ENCODE measurements around the gene ACER2. TPM values are rescaled to one million over a fixed set of nuclear protein-coding genes. Genes with fewer than 3 reads are reported as not detected.

ACER2 gene
- total and polyA plus RNA-seq, 10 of the 15 experiments (the other 5 are each of a cell fraction or from before 2014, with no cell fraction given): 0.07 to 3.1 (median 2.2) TPM

- TF ChIP-seq BCL11A (IDR thresholded peaks at IDR 0.05; ENCODE audit: low read depth, low read length) (no peak), CBX3 (IDR thresholded peaks at IDR 0.05; ENCODE audit: borderline replicate concordance, low read depth) (no peak), PML (IDR thresholded peaks at IDR 0.05; ENCODE audit: low read length) (0 out of 2 replicates have a peak, but pooled peaks have one; percentile 34), CHD4 (IDR thresholded peaks at IDR 0.05) (no peak), USF1 (IDR thresholded peaks at IDR 0.05; ENCODE audit: borderline replicate concordance, extremely low read length, insufficient read depth, low read depth, low read length) (no peak), KAT2A (conservative IDR thresholded peaks at IDR 0.05; ENCODE audit: control insufficient read depth, low read depth, low read length) (no peak), SKIL (IDR thresholded peaks at IDR 0.05; ENCODE audit: low read depth, poor library complexity, severe bottlenecking) (no peak), MEF2B (IDR thresholded peaks at IDR 0.05; ENCODE audit: partially characterized antibody, poor library complexity, severe bottlenecking) (peak; percentile 22), BHLHE40 (IDR thresholded peaks at IDR 0.05; ENCODE audit: borderline replicate concordance in 1 of 2, low read depth in 2 of 2, low read length in 1 of 2) (peak; percentile 59 to 66; a peak in 2 of 4 replicates), IRF5 (IDR thresholded peaks at IDR 0.05; ENCODE audit: borderline replicate concordance) (no peak), TCF7 (IDR thresholded peaks at IDR 0.05; ENCODE audit: borderline replicate concordance) (no peak), FOS (IDR thresholded peaks at IDR 0.05; ENCODE audit: borderline replicate concordance, extremely low read depth, insufficient read length) (no peak), POLR2AphosphoS2 (IDR thresholded peaks at IDR 0.05; ENCODE audit: low read depth, low read length) (no peak), SRF (IDR thresholded peaks at IDR 0.05; ENCODE audit: low read depth in 2 of 2, low read length in 2 of 2) (no peak), ASH2L (IDR thresholded peaks at IDR 0.05; ENCODE audit: borderline replicate concordance, low read depth) (peak; percentile 69; the same call in 1 of the 2 replicates), CHD1 (IDR thresholded peaks at IDR 0.05; ENCODE audit: low read depth, low read length) (no peak), NR2F1 (conservative IDR thresholded peaks at IDR 0.05) (no peak), ZNF384 (IDR thresholded peaks at IDR 0.05; ENCODE audit: borderline replicate concordance, low read depth, low read length) (no peak), HDGF (IDR thresholded peaks at IDR 0.05) (no peak), NFIC (IDR thresholded peaks at IDR 0.05; ENCODE audit: low read depth, low read length) (peak; percentile 69), CHD2 (IDR thresholded peaks at IDR 0.05; ENCODE audit: borderline replicate concordance, low read depth, low read length) (0 out of 2 replicates have a peak, but pooled peaks have one; percentile 16), POU2F2 (IDR thresholded peaks at IDR 0.05; ENCODE audit: borderline replicate concordance, low read depth, low read length) (no peak), ZNF217 (IDR thresholded peaks at IDR 0.05) (no peak), ZNF622 (IDR thresholded peaks at IDR 0.05) (no peak), DPF2 (IDR thresholded peaks at IDR 0.05) (peak; percentile 63; the same call in 1 of the 2 replicates), CREM (IDR thresholded peaks at IDR 0.05; ENCODE audit: low read depth) (peak; percentile 52; the same call in 1 of the 2 replicates), MTA2 (IDR thresholded peaks at IDR 0.05; ENCODE audit: low read depth) (peak; percentile 53; the same call in 1 of the 2 replicates), IRF4 (IDR thresholded peaks at IDR 0.05; ENCODE audit: low read depth, low read length) (peak; percentile 79; the same call in 1 of the 2 replicates)
These were observed 42.7 kb downstream of the ACER2 start (continued) for GRCh38 chr9:19451240-19452087.

All from GM12878 (cell line).